GM23248 (cell line): ENCODE results near the gene DYNC1H1.

Experiments
- EZH2 ChIP-seq: fragments of 200-600 bp; sonication (generic); IDR thresholded peaks from 2 replicates; pipeline ENCODE4 v1.6.1; 2018; ENCODE audit warnings: antibody characterized with exemption, mild to moderate bottlenecking; ENCODE audit not compliant: insufficient read depth, poor library complexity, severe bottlenecking
- EZH2phosphoT487 ChIP-seq: fragments of 200-600 bp; sonication (generic); IDR thresholded peaks from 2 replicates; pipeline ENCODE4 v1.6.1; 2018; ENCODE audit warnings: antibody characterized with exemption, moderate library complexity, mild to moderate bottlenecking, low read depth; ENCODE audit not compliant: insufficient read depth

DNA sequence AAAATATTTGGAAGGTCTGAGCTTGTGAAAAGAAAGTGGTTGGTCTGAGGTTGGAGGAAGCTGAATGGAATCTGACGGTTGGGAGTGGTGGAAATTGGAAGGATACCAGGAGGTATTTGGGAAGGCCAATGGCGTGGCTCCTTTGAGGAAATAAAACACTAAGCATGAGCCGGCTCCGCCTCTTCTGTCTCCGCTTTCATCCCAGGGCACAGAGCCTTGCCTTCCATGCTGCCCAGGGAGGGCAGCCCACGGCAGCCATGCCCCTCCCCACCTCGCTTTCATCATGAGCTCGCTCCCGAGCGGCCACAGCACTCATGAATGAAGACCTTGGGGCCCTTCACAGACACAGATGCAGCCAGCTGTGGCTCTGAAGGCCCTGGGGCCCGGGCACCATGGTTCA, 86.3 kb downstream of the DYNC1H1 start:
- TF ChIP-seq EZH2 (no peak), EZH2phosphoT487 (no peak)
